Activated gamma-delta T cell treated with anti-CD3 and anti-CD28 coated beads, Interleukin-2, amount 50 U/mL, for 16 hours (primary cell): ENCODE measurements around the gene MDFIC.

ENCODE experiments used
- DNase-seq: peaks from one replicate; pipeline ENCODE4 v3.0.0-alpha.2; 2020; ENCODE audit warnings: low read depth

The MDFIC gene

DNA sequence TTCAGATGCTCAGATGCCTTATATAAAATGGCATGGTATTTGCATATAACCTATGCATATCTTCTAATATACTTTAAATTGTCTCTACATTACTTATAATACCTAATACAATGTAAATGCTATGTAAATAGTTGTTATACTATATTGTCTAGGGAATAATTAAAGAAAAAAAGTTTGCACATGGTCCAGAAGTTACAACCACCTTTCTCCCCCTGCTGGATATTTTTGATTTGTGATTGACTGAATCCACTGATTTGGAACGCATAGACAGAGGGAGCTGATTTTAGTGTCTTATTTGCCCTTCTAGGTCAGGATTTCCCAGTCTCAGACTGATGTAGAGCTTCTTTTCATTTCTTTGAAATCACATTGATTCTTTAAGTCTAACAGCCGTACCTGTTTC, 31.8 kb downstream of the MDFIC start:
- DNase-seq: no peak

DNA sequence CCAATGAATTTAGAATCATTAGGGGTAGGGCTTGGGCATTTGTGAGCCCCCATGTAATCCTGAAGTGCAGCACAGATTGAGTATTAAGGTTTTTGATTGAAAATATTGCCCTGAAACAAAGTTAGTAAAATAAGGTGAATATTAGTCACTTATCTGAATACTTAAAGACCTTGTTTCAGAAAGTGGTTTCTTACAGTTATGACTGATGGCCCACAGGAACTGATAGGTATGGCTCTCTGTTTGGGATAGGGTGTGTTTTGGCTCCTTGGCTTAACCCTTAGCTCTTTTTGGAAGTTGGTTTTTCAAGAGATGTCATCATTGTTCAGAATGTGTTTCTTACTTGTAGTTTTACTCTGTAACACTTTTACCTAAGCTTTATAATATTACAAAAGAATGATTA, 34.8 kb downstream of the MDFIC start:
- no peak for DNase-seq

DNA sequence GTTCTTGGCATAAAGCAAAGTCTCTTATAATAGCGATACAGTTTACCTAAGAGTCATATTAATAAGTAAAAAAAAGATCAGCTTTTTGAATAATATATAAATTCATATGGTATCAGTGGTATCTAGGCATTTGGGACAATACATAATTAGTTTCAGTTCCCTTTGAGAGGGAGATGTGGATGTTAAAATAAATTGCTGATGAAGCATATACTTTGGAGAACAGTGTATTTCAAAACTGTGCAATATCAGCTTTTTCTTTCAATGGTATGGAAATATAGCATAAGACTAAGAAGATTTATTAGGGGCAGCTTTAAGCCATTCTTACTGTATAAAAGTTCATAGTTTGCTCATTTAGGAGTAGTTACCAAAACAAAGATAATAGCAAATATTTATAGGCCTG, 35.5 kb downstream of the MDFIC start:
- DNase-seq: no peak

DNA sequence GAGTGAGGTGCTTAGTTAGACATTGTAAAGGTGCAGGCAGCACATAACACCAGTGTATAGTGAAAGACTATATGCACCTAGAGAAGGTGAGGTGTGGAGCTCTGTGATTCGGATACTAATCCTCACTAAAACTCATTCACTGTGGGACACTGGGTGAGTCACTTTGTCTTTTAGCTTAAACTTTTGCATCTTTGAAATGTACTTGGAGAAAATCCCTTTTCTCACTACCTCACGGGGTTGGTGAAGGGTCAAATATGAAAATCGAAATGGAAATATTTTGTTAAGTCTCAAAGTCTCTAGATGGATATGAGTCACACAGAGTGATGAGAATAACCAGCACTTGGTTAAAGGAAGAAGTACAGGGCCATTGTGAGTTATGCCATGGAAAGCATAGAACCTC, 38.0 kb downstream of the MDFIC start:
- DNase-seq: no peak

GRCh38 chr7:114962441-114962840, 40.5 kb downstream of the MDFIC start:
- no peak for DNase-seq

DNA sequence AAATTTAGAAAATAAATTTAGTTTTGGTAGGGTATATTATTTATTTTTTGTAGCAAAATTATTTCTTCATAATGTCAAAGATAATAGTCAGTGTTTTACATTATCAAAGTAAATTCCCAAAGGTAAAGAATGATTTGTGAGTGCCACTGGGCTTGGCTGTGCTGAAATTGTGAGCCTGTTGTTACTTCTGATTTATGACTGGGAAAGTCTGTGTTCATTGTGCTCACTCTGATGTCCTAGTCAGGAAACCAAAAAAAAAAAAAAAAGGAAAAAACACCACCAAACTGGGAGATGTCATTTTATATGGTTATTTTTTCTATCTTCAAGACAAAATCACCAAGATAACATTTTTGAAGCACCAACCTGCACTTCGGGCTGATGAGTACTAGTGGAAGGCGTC, 44.3 kb downstream of the MDFIC start:
- DNase-seq: no peak

- no peak for DNase-seq
Measured at GRCh38 chr7:114969096-114969495, 47.2 kb downstream of the MDFIC start.

DNA sequence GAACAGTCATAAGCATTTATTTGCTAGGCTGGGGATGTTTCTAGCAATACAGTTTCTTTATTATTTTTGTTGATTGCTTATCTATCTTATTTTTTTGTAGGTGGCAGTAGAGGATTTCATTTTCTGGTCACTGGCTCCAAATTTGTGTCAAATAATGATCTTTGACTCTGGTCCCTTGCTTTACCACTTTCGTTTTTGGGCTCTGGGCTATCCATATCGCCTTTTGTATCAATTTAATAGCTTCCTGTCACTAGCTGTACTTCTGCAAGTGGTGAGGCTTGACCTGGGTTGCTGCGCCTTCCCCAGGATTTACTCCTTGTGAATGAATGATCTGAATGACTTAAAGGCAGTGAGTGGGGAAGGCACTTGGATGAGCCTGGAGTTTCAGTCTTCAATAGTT, 48.4 kb downstream of the MDFIC start:
- no peak for DNase-seq

DNA sequence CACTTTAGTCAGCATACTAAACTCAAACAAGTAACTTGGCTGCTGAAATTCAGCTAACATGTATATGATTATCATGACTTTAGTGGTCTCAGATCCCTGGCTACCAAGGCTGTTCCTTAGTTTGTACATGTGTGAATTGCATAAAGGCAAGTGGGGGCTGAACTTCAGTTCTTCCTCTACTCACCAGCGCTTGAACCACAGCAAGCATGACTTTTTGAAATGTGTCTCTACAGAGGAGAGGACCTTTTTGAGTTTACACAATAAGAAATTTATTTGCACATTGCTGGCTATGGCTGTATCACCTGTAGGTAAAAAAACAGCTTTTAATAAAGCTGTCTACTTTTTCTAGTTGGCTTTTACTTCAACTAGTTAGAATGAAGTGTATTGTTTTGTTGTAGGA, 48.8 kb downstream of the MDFIC start:
- no peak for DNase-seq

DNA sequence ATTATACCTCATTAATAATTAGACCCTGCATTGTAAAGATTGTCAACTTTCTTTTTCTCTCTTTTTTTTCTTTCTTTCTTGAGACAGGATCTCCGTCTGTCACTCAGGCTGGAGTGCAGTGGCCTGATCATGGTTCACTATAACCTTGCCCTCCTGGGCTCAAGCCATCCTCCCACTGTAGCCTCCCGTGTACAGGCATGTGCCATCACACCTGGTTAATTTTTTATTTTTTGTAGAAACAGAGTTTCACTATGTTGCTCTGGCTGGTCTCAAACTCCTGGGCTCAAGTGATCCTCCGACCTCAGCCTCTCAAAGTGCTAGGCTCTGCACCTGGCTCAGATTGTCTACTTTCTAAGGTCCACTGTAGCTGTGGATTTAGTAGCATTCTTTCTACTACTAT, 50.7 kb downstream of the MDFIC start:
- DNase-seq: no peak

DNA sequence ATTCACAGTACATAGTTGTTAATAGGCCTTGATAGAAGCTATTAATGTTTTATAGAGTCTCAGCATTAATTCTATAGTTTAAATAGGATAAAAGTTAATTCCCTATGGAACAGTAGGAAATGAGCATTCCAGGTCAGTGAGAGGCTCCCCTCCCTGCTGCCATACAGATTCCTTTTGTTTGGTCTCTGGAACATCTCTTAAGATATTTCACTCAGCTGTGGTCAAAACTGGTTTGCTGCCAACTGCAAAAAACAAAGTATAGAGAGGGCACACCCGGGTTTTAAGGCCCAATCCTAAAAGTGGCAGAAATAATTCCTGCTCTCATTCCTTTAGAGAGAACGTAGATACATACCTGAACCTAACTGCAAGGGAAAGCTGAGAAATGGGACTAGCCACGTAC, 51.3 kb downstream of the MDFIC start:
- no peak for DNase-seq

DNA sequence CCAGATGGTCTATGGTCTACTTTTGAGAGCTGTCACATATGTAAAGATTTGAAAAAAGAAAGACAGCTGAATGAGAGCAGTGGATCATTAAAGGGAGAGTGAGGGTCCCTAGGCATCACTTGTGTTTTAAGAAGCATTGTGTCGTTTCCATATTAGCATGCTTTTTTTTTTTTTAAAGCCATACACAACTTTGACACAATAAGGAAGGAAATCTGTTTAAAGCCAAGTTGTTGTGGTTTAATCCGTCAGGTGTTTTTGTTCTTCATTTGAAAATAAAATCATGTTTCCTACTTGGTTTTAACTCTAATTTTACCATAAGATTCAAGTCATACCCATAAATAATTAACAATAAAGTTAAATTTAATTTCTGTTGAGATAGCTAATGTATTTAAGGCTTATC, 53.5 kb downstream of the MDFIC start:
- no peak for DNase-seq

- DNase-seq: no peak
Measured at GRCh38 chr7:114976666-114977065, 54.8 kb downstream of the MDFIC start.

- DNase-seq: no peak
Measured at GRCh38 chr7:114977277-114977676, 55.4 kb downstream of the MDFIC start.

DNA sequence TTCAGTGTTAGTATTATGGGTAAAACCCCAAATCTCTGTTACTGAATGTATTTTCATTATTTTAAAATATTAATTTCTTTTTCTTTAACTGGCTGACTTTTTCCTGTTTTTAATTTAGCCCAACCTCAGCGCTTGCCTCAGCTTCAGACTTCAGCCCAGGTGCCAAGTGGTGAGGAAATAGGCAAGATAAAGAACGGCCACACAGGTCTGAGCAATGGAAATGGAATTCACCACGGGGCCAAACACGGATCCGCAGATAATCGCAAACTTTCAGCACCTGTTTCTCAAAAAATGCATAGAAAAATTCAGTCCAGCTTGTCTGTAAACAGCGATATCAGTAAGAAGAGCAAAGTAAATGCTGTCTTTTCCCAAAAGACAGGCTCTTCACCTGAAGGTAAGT, 57.5 kb downstream of the MDFIC start:
- no peak for DNase-seq

DNA sequence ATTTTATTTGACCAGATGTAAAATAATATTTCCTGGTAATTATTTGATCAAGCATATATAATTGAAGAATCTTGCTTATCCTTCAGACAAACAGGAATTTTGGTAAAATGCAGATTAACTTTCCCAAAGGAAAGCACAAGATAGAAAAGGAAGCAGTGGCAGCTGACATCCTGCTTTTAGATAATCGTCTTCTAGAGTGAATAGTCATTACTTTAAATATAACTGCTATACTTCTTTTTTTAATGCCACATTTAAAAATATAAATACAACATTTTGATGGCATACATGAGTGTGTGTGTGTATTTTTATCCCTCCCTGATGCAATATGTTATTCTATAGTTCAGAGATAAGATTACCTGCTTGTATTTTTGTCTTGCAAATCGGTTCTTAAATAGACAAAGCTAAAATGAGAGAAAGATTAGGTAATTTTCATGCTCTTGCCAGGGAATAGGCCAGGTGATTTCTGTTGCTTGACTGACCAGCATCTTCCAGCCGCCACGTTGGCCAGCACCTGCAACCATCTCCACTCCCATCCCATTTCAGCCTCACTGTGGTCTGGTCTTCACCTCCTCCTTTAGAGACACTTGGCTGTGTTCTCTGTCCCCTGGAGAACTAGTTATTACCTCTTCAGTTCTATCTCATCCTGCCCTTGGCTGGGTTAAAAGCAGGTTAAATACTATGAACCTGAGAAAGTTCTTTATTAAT, 58.1 kb downstream of the MDFIC start:
- DNase-seq: no peak

DNA sequence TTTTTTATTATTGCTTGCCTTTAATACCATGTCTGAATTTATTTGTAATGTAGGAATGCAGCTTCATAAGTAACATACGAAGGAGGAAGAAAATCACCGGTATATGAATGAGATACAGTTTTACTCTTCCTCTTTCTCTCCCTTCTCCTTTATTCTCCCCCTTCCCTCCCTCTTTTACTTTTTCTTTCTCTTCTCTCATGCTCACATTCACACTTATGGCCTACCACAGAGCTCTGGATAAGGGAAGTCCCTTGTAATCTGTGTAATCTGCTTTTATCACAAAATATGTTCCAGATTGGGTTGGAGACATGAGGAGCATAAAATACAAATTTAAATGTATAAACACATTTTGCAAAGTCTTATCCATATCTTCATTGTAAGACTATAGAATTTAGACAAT, 59.4 kb downstream of the MDFIC start:
- no peak for DNase-seq

- DNase-seq: no peak
Measured at GRCh38 chr7:114985116-114985715, 63.3 kb downstream of the MDFIC start.

- no peak for DNase-seq
Measured at GRCh38 chr7:114986190-114987180, 64.6 kb downstream of the MDFIC start.

- no peak for DNase-seq
Measured at GRCh38 chr7:114988026-114988425, 66.1 kb downstream of the MDFIC start.

DNA sequence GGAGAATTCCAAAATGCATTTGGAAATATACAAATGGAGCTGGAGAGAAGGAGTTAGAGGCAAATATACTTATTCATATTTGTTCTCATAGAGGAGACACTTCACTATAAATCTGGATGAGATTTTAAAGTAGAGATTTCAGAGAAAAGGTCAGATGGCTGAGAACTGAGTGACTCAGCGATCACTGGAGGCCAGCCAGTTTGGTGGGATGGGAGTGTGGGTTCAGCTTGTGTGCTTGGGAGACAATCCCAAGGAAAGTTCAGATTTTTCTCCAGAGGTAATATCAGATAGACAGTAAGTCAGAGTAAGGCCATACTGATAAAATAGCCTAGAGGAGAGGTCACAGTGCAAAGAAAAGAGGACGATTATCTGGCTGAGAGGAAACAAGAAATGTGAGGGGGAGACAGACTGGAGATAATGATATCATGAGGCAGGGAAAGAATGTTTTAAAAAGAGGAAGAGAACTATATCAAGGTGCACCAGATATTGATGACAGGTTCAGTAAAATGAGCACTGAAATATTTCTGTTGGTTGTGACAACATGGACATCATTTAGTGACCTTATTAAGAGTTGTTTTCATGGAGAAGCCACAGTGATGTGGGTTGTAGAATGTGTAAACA, 67.0 kb downstream of the MDFIC start:
- DNase-seq: no peak

GRCh38 chr7:114989531-114989930, 67.6 kb downstream of the MDFIC start:
- DNase-seq: no peak
